K562 (cell line): ENCODE results near the gene FBXO10.
A peak's percentile ranks its signal among the peaks of the same experiment; 100 is the strongest.

Experiments
- GATA2 ChIP-seq: sonication (generic); formaldehyde crosslinking; IDR thresholded peaks from 2 replicates; pipeline ENCODE4 v1.4.0; 2020; ENCODE audit warnings: mild to moderate bottlenecking, missing genetic modification reagents
- NR1H2 ChIP-seq: sonication (generic); formaldehyde crosslinking; IDR thresholded peaks from 2 replicates; pipeline ENCODE4 v1.4.0; 2020; ENCODE audit warnings: mild to moderate bottlenecking, missing genetic modification reagents
- PHF8 ChIP-seq: fragments of 200-600 bp; sonication (generic); IDR thresholded peaks from 2 replicates; pipeline ENCODE4 v1.6.1; 2012; ENCODE audit warnings: mixed run types, mild to moderate bottlenecking, inconsistent platforms, low read length, moderate library complexity, borderline replicate concordance
- TF ChIP-seq, protein P1 (sequence below): fragments of 450-650 bp; formaldehyde crosslinking; IDR thresholded peaks from 2 replicates; pipeline ENCODE4 v1.4.0; 2020; ENCODE audit warnings: mild to moderate bottlenecking, moderate library complexity
- TF ChIP-seq, protein P2 (sequence below): fragments of 250-450 bp; sonication (Bioruptor Pico); IDR thresholded peaks from 2 replicates; pipeline ENCODE4 v1.8.0; 2022; ENCODE audit warnings: moderate library complexity, mild to moderate bottlenecking, inconsistent platforms

DNA sequence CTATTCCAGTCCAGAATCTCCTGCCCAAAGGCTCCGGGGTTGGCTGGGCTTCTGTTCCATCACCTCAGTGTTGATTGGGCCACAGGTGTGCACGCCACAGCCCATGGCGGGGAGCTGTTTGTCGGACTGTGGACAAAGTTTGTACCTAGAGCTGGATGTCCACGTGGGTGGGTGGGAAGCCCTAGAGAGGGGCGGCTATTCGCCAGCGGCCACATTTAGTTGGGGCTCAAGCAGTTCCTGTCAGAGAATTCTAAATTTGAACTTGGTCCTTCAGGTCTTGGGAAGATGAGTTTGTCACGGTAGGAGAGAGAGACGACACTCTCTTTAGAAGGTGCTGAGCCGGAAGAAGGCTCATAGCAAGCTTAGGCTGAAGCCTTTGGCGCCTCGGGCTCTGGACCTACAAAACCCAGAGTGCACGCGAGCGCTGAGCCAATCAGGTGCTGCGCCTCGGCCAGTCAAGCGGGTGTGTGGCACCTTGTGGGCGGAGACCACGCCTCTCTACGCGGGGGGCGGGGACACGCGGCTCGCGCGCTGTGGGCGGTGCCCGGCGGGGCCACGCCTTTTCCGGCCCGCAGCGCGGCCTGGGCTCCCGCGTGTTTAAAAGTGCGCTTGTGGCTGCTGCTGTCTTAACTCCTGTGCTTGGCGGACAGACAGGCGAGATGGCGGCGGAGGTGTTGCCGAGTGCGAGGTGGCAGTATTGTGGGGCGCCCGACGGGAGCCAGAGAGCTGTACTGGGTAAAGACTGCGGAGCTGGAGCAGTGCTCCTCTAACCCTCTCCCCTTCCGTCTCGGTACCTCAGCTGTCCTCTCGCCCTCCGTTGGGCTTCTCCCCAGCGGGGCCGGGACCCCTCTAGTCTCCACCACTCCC is 90.6 kb downstream of the FBXO10 start, which contains the start of gene POLR1E:
- TF ChIP-seq PHF8: peak; percentile 95
- TF ChIP-seq GATA2: no peak
- TF ChIP-seq, protein P1, sequence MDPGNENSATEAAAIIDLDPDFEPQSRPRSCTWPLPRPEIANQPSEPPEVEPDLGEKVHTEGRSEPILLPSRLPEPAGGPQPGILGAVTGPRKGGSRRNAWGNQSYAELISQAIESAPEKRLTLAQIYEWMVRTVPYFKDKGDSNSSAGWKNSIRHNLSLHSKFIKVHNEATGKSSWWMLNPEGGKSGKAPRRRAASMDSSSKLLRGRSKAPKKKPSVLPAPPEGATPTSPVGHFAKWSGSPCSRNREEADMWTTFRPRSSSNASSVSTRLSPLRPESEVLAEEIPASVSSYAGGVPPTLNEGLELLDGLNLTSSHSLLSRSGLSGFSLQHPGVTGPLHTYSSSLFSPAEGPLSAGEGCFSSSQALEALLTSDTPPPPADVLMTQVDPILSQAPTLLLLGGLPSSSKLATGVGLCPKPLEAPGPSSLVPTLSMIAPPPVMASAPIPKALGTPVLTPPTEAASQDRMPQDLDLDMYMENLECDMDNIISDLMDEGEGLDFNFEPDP (CRISPR knock-in tag): no peak
- TF ChIP-seq, protein P2, sequence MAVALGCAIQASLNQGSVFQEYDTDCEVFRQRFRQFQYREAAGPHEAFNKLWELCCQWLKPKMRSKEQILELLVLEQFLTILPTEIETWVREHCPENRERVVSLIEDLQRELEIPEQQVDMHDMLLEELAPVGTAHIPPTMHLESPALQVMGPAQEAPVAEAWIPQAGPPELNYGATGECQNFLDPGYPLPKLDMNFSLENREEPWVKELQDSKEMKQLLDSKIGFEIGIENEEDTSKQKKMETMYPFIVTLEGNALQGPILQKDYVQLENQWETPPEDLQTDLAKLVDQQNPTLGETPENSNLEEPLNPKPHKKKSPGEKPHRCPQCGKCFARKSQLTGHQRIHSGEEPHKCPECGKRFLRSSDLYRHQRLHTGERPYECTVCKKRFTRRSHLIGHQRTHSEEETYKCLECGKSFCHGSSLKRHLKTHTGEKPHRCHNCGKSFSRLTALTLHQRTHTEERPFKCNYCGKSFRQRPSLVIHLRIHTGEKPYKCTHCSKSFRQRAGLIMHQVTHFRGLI: no peak
- TF ChIP-seq NR1H2 (CRISPR knock-in tag): no peak
